GM19438 (cell line): ENCODE measurements around the gene THSD7A.

Source experiments
- ATAC-seq: cut with Tn5 transposase; IDR thresholded peaks from one replicate; pipeline ENCODE4 v1.9.1; 2021; ENCODE audit warnings: low read depth; ENCODE audit not compliant: unreplicated experiment

THSD7A gene

GRCh38 chr7:11593322-11593721, 238.7 kb downstream of the THSD7A start:
- ATAC-seq: no peak

- ATAC-seq: no peak
These were observed 239.3 kb downstream of the THSD7A start for GRCh38 chr7:11592699-11593098.

GRCh38 chr7:11591943-11592342, 240.1 kb downstream of the THSD7A start:
- no peak for ATAC-seq

GRCh38 chr7:11591055-11591633, 240.9 kb downstream of the THSD7A start:
- ATAC-seq: no peak

- no peak for ATAC-seq
These were observed 242.7 kb downstream of the THSD7A start for GRCh38 chr7:11589251-11589650.

- ATAC-seq: no peak
These were observed 244.2 kb downstream of the THSD7A start for GRCh38 chr7:11587814-11588213.

GRCh38 chr7:11587048-11587447, 244.9 kb downstream of the THSD7A start:
- ATAC-seq: no peak

- no peak for ATAC-seq
These were observed 247.5 kb downstream of the THSD7A start for GRCh38 chr7:11584406-11585031.

GRCh38 chr7:11579141-11579540, 252.9 kb downstream of the THSD7A start:
- no peak for ATAC-seq

GRCh38 chr7:11576310-11576709, 255.7 kb downstream of the THSD7A start:
- ATAC-seq: no peak

- no peak for ATAC-seq
These were observed 258.8 kb downstream of the THSD7A start for GRCh38 chr7:11573128-11573750.

GRCh38 chr7:11570922-11571550, 261.0 kb downstream of the THSD7A start:
- ATAC-seq: no peak

GRCh38 chr7:11570205-11570604, 261.8 kb downstream of the THSD7A start:
- no peak for ATAC-seq

- no peak for ATAC-seq
These were observed 264.4 kb downstream of the THSD7A start for GRCh38 chr7:11567571-11567970.

- no peak for ATAC-seq
These were observed 274.4 kb downstream of the THSD7A start for GRCh38 chr7:11557627-11558026.

GRCh38 chr7:11552676-11553296, 279.2 kb downstream of the THSD7A start:
- no peak for ATAC-seq

- no peak for ATAC-seq
These were observed 280.5 kb downstream of the THSD7A start for GRCh38 chr7:11551470-11551869.

- no peak for ATAC-seq
These were observed 283.5 kb downstream of the THSD7A start for GRCh38 chr7:11548532-11548931.

GRCh38 chr7:11541330-11541729, 290.7 kb downstream of the THSD7A start:
- ATAC-seq: no peak

- no peak for ATAC-seq
These were observed 291.7 kb downstream of the THSD7A start for GRCh38 chr7:11540271-11540761.

- no peak for ATAC-seq
These were observed 292.1 kb downstream of the THSD7A start for GRCh38 chr7:11539853-11540252.
